HG03108 (cell line): Measurements from ENCODE around the gene EXO5.
"Not testable (repeated sequence)": the region's sequence is repeated elsewhere in the genome, so short reads cannot be mapped to it uniquely, and the experiment has no call there.

Experiments
- ATAC-seq: cut with Tn5 transposase; IDR thresholded peaks from one replicate; pipeline ENCODE4 v1.9.1; 2021; ENCODE audit warnings: moderate library complexity; ENCODE audit not compliant: unreplicated experiment

Gene EXO5

DNA sequence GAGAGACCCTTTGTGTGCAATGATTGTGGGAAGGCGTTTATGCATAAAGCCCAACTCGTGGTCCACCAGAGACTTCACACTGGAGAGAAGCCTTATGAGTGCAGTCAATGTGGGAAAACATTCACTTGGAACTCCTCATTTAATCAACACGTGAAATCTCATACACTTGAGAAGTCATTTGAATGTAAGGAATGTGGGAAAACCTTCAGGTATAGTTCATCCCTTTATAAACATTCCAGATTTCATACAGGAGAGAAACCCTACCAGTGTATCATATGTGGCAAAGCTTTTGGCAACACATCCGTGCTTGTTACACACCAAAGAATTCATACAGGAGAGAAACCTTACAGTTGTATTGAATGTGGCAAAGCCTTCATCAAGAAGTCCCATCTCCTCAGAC is 38.4 kb downstream of the EXO5 start:
- ATAC-seq: no peak

DNA sequence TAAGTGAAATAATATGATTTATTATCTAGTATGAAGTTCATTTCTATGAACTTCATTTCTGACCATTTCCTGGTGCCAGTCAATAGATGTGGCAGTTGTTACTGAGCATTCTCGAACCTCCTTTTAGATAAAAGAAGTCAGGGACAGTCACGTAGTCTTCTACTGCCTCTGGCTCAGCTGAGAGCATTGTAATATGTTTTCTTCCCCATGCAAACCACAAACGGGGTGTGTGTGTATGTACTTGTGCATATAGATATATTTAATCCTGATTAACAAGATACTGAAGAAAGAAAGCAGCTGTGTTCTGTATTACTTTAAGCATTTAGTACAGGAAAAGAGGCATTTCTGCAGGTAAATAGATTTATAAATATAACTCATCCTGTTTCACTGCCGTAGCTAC is 44.5 kb downstream of the EXO5 start:
- ATAC-seq: no peak

DNA sequence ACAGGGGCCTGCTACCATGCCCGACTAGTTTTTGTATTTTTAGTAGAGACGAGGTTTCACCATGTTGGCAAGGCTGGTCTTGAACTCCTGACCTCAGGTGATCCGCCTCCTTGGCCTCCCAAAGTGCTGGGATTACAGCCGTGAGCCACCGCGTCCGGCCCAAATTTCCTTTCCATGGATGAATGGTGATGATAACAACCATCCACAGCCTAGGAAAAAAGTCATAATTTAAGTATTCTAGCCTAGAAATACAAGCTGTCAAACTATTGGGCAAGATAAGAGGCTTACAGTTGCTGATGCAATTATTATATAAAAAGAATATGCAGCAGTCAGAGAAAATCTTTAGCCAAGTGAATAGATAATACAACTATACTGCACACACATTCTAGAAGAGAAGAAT is 46.2 kb downstream of the EXO5 start:
- ATAC-seq: not testable (repeated sequence)

- ATAC-seq: no peak
Observed at GRCh38 chr1:40556121-40556520, 47.6 kb downstream of the EXO5 start.

DNA sequence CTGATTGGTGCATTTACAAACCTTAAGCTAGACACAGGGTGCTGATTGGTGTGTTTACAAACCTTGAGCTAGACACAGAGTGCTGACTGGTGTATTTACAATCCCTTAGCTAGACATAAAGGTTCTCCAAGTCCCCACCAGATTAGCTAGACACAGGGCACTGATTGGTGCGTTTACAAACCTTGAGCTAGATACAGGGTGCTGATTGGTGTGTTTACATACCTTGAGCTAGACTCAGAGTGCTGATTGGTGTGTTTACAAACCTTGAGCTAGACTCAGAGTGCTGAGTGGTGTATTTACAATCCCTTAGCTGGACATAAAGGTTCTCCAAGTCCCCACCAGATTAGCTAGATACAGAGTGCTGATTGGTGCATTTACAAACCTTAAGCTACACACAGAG is 49.7 kb downstream of the EXO5 start:
- ATAC-seq: not testable (repeated sequence)

DNA sequence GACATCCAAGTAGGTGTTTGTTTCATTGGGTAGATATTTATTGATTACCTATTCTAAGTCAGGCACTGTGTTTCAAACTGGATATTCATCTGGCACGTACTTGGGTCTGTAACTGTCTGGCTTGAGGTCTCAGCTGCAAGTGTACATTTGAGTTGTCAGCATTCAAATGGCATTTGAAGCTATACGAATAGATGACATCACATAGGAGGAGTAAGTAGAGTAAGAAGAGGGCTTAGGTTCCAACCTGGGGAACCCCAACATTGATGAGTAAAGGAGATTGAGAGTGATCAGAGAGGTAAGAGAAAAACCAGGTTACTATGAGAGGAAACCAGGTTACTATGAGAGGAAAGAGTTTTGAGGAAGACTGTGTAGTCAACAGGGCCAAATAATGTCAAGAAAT is 53.6 kb downstream of the EXO5 start:
- ATAC-seq: no peak

DNA sequence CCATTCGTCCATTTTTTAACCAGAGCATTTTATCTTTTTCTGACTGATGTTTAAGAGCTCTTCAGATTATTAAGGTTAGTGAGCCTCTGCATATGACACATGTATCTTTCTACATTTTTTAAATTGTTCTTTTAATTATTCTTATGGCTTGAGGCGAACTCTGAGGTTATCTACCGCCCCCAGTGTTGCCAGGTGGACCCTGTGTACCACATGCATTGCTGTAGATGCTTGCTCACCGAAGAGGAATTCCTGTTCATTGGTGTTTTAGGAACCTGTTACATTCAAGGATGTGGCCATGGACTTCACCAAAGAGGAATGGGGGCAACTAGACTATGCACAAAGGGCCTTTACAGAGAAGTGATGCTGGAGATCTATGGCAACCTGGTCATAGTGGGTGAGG is 54.7 kb downstream of the EXO5 start:
- ATAC-seq: no peak

- ATAC-seq: no peak
Observed at GRCh38 chr1:40564506-40564905, 55.9 kb downstream of the EXO5 start.

- no peak for ATAC-seq
Observed at GRCh38 chr1:40564913-40565312, 56.3 kb downstream of the EXO5 start.
